MV-4-11 (cell line): ENCODE results near the gene PRKAR2B.
"Not testable (repeated sequence)": the region's sequence is repeated elsewhere in the genome, so short reads cannot be mapped to it uniquely, and the experiment has no call there.

Experiments used
- DNase-seq: peaks from one replicate; lab custom pipeline; 2025; lab: John Stamatoyannopoulos, UW

Gene PRKAR2B

DNA sequence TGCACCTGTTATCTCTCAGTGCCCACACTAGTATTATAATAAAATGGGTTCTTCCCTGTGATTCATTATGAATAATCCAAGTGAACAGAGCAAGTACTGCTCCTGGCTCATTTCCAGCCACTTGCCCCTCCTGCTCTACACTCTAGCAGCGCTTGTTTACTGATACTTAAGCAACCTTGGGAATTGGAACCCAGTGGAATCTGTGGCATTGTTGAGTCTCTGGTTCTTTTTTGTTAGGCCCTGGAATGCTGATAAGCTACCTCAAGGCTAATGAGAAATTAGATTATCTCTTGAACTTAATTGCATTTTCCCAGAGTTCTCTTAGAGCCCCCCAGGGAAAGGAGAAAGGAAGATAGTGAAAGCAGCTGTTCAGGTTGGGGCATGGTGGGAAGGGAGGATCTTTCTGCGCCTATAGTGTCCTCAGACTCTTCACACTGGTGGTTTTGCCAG, 34.0 kb downstream of the PRKAR2B start:
- DNase-seq = no peak

DNA sequence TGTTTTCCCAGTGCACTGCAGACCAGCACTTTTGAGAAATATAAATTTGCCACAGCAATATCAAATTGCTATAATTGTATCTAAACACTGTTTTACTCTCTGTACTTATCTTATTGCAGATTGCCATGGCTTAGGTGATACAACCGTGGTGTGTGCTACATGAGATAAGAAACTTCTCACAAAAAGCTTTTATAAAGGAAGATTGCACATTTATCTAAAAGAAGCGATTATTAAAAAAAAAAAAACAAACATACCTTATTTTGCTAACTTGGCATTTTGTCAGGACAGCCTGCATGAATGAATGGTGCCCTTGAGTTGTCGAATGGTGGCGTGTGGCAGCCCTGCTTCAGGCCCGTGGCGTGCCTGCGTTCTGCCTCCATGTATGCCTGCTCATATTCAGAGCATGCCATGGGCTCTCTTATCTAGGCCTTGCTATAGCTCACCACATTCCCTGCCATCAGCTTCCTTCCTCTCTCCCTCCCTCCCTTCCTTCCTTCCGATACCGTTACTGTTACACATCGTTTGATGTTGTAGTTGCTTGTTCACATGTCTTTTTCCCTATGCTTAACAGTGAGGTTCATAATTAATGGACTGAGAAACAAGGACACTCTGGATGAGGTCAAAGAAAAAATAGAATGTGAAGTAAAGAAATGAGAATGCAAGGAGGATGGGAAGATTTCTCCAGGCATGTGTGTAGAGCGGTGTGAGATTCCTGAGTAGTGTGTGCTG, 34.9 kb downstream of the PRKAR2B start:
- DNase-seq = no peak

DNA sequence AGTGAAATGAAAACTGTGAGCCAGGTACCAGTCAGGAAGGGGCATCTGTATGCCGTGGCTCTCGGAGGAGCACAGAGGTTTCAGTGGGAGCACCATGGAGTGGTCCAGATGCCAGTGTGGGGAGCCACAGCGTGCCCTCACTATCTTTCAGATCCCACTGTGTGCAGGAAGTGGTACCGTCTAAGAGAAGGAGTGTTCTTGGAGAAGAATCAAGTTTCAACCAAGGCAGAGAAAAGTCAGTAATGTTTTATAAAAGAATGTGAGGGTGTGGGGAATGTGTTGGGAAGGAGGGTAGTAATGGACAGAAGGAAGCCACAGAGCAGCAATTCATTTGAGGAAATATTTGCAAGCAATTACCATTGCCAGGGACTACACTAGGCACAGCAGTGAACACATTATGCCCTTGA, 35.6 kb downstream of the PRKAR2B start:
- DNase-seq = no peak

DNA sequence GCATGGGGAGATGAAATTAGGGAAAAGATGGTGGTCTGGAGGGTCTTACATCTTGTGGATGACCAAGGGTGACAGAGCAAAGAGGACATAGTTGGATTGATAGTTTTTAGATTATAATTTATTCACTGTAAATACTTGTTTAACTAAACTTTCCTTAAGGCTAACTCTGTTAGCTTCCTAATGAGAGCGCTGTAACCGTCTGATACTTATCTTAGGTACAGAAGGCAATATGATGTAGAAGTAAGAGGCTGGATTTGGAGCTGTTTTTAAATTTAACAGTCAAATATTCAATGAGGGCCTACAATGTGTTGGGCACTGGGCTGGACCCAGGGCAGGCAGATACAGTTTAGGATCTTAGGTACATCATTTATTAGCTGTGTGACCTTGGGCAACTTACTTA, 36.0 kb downstream of the PRKAR2B start:
- DNase-seq = no peak

DNA sequence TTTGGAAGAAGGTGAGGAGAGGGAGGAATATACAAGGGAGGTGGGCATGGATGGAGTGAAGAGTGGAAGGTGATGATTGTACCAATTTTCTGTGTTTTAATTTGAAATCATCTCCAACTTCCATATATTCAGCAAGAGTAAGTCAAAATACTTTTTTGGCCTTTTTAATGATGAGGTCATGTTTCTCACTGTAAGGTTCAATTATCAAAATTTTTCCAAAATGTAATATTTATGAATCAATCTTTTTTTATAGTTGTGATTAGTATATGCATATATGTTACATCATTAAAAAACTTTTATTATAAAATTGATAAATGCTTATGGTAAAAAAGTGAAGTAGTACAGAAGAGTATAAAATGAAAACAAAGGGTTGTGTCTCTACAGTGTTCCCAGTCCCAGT, 40.7 kb downstream of the PRKAR2B start:
- no peak for DNase-seq

DNA sequence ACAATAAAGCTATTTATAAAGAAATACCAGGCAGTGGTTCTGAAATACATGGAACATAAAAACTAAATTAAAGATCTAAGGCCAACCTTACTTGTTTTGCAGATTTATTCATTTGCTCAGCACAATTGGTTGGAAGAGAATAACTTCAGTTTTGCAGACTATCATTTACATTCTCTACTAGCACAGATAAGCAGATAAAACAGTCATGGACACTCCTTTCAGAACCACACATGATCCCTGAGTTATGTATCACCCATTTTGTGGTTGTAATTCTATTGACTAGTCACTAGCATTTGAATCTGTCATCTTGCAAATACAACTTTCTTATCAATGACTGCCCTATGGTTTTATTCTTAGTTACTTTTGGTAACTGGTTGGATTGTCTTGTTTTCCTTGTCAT, 45.1 kb downstream of the PRKAR2B start:
- DNase-seq = no peak

DNA sequence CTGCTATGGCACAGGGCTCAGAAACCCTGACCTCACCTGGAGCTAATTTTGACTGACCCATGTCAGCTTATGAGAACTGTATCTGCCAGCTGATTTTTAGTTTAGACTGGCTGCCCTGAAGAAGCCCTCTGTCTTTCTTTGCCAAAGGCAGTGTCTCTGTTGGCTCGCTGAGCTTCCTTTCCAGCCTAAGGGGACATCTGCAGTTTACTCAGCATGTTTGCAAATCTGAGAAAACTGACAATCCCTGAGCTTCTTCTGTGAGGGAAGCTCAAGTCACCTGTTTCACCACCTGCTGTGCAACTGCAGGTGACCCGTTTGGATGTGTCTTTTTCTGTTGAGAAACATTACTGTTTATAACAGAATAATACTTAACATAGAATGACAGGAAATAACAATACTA, 46.0 kb downstream of the PRKAR2B start:
- no peak for DNase-seq

DNA sequence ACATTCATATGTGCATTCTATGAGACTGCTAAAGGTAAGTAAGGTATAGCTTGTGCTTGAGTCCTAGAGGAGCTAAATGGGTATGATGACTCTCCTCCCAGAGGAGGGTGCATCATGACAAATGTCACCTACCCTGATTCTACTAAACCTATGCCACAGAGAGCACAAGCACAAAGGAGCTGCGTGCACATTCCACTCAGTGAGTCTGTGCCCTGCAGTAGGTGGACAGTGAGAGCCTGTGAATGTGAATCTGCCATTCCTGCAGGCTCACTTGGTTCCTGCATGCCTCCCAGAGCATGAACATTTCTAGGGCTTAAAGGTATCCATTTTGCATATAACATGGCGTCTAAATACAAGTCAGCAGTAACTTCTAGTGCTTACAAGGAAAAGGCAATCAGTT, 46.8 kb downstream of the PRKAR2B start:
- DNase-seq = no peak

DNA sequence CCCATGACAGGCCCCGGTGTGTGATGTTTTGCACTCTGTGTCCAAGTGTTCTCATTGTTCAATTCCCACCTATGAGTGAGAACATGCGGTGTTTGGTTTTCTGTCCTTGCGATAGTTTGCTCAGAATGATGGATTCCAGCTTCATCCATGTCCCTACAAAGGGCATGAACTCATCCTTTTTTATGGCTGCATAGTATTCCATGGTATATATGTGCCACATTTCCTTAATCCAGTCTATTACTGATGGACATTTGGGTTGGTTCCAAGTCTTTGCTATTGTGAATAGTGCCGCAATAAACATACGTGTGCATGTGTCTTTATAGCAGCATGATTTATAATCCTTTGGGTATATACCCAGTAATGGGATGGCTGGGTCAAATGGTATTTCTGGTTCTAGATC, 49.2 kb downstream of the PRKAR2B start:
- DNase-seq = not testable (repeated sequence)

DNA sequence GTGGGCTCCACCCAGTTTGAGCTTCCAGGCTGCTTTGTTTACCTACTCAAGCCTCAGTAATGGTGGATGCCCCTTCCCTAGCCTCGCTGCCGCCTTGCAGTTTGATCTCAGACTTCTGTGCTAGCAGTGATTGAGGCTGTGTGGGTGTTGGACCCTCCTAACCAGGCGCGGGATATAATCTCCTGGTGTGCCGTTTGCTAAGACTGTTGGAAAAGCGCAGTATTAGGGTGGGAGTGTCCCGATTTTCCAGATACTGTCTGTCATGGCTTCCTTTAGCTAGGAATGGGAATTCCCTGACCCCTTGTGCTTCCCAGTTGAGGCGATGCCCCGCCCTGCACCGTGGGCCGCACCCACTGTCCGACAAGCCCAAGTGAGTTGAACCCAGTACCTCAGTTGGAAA, 54.6 kb downstream of the PRKAR2B start:
- DNase-seq = not testable (repeated sequence)

DNA sequence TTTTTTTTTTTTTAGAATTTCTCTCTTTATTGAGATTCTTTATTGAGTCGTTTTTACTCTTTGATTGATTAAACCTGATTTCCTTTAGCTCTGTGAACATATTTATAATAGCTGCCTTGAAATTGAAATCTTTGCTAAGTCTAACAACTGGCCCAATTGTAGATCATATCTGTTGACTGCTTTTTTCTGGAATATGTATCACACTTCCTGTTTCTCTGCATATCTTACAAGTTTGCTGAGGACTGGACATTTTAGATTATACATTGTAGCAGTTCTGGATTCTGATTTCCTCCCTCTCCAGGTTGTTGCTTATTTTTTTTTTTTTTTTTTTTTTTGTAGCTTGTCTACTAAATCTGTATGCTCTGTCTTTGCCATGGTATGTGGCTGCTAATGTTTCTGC, 56.3 kb downstream of the PRKAR2B start:
- peak; percentile 1 for DNase-seq

DNA sequence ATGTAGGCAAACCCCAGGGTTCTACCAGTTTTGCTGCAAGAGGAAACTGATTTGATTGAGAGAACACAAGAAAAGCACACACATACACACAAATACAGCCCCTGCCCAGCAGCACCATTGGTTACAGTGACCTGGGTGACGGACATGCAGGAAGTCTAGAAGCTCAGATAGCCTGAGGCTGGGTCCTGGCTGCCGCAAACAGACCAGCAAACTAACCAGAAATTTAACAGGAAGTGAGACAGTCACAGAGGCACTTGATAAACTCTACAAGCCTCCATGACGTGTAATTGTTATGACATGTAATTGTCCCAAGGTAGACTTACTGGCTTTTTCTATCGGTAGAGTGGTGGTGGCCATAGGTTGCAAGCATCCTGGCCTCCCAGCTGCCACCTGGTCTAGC, 58.9 kb downstream of the PRKAR2B start:
- DNase-seq = peak; percentile 79

DNA sequence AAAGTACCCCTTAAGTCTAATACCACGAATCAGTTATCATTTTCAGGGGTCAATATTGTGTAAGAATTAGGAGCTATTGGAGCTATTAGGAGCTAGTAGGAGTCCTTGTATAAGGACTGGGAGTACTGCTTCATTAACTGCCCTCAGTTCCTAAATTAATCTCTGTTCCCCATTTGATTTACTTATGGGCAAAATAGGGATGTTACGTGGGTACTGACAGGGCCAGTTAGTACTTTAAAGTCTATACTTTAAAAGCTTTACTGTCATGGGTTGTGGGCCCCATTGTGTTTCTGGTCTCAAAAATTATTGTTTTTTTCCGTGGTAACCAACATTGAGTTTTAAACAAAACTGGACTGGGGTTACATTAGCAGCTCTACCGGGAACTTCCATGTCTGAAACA, 60.3 kb downstream of the PRKAR2B start:
- no peak for DNase-seq

DNA sequence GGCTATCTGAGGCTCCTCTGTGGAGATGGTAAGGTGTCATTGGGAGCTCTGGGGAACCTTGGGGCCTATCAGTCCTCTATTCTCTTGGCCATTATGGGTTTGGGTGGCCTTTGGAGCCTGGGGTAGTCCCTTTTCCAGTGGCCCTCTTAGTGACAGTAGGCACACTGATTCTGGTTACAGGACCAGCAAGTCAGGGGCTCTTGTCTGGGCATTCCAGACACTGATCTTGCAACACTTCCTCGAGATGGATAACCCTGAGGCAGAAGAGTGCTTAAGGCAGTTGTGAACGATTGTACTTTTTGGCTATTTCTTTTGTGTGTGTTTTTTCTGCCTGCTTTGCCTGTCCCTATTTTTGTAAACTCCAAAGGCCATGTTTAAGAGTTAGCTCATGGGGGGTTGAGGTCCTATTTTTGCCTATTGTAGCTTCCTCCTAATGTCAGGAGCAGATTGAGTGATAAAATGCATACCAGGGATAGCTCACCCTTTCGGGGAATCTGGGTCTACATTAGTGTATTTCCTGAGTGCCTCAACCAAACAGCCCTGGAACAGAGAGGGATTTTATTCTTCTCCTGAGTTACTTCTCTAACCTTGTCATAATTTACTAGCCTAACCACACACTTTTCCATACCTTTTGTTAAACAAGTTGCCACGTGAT, 61.2 kb downstream of the PRKAR2B start:
- DNase-seq = no peak

DNA sequence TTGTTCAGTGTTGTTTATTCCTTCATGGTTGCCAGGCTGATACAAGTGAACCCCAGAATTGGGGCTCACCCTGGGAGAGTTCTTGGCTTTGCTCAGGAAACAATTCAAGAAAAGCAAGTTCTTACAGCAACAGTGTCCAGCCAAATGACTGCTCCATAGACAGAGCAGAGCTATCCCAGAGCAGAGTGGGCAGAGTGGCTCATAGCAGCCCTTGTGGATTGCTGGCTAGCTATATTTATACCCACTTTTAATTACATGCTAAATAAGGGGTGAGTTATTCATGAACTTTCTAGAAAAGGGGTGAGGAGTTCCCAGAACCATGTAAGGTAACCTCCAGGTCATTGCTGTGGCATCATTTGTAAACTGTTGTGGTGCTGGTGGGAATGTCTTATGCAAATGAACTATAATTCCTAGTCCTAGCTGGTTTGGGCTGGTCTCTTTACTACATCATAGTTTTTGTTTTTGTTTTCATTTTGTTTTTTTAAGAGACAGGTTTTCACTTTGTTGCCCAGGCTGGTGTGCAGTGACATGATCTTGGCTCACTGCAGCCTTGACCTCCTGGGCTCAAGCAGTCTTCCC, 64.4 kb downstream of the PRKAR2B start:
- DNase-seq = no peak

DNA sequence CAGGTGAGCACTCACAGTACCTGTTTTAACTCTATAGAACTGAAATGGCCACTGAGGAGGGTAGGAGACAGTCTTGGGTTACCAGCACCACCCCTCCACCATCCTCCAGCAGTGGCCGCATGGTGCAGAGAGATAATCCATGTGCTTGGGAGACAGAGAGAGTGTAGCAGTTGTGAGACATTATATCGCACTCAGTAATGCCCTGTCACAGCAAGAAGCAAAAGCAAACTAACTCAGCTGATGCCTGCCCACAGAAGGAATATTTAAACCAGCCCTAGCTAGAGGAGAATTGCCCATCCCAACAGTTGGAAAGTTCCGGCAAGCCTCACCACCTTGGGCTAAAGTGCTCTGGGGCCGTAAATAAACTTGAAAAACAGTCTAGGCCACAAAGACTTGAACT, 65.5 kb downstream of the PRKAR2B start:
- no peak for DNase-seq

DNA sequence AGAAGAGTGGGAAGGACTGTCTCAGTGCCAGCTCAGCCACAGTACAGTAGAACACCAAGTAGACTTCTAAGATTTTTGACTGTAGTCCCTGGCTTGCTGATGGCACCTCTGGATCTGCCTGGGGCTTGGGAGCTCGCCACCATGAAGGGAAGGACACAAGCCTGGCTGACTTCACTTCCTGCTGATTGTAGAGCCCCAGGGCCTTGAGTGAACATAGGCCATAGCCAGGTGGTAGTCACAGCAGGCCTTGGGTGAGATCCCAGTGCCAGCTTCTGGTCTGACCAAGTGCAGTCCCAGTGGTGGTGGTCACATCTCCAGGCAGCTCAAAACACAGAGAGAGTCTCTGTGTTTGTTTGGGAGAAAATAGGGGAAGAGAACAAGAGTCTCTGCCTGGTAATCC, 66.7 kb downstream of the PRKAR2B start:
- DNase-seq = no peak

DNA sequence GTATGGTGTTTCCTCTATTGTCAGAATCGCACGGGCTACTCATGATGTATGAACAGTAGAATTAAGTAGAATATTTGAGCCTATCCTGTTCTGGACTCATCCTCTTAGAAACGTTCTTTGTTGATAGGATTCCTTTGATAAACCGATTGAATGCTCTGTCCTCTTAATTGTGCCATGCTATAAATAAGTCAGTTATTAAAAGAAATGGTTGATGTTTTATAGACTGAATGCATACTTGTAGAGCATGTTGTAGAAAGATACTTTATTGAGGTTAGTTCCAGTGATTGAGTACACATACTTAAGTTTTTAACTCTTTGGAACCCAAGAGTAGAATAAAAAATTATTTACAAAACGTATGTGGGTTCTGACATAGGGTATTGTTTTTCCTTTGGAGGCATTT, 69.4 kb downstream of the PRKAR2B start:
- no peak for DNase-seq

DNA sequence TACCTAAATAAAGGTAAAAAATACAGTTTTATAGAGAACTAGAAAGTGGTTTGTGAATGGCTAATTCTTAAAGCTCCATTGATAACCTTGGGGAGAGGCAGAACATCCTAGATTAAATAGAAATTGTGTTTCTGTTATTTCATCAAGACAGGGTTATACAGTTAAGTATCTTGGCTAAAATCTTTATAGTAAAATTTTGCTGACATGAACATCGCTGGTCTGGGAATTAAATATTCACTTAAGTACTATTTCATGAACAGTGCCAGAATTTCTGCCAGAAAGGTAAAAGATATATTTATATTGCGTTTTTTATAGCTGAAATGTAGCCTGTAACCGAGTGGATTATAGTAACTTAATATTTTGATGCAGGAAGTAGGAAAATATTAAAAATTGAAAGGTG, 70.6 kb downstream of the PRKAR2B start:
- no peak for DNase-seq

DNA sequence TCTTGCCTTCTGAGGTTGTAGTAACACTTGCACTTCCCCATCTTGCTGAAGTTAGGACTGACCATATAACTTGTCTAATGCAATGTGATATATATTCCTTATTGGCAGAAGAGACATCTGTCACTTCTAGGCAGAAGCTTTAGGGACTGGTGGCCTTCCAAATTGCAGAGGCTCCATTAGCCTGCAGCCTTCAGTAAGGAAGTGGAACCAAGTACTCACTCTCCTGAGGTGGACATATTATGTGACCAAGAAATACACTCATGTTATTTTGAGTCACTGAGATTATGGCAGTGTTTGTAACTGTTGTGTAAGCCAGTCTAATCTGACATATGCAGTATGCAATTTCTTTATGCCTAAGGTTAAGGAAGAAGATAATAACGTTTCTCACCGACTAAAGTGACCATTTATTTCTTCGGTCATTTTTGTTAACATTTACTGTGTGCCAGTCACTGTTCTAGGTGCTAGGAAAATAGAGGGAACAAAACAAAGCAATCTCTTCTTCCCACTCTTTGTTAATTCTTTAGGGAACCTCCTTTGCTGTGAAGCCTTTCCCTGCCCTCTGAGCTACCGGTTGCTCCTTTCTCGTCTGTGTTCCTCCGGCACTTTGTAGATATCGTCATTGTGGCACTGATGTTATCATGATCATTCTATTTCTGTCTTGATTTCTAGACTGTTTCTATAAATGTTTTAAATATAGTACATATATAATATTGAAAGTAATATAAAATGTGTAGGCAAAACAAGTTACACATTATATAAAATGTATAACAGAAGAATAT, 71.4 kb downstream of the PRKAR2B start:
- peak; percentile 87 for DNase-seq

DNA sequence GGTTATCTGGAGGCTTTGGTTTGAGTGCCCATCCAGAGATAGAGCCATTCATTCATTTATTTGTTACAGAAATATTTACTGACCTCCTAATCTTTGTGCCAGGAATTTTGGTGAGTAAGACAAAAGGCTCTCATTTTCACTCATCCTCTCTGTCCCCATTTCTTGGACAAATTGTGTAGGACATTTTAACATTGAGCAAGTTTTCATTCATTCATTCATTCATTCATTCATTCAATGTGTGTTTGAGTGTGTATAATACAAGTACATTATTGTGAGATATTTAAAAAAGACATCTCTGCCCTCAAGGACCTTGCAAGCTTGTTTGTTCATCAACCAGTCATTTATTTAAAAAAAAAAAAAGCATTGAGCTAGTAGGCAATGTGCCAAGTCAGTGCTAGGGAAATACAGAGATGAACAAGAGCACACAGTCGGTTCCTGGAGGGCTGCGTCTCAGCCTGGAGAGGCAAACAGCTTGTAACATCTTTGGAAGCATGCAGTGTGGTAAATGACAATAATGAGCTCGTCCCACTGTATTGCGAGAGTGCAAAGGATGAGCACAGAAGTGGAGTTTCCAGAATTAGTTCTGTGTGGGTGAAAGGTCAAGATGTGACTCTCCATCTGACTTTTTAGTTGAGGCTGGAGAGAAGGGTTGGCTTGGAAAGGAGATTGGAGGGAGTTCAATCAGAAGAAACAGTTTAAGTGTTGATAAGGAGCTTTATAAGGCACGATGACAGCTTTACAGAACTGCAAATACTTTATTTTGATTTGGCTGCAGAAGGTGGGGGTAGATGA, 73.8 kb downstream of the PRKAR2B start:
- peak; percentile 13 for DNase-seq
